ENCODE data around the gene THSD4. TPM values are rescaled to one million over a fixed set of nuclear protein-coding genes. Genes with fewer than 3 reads are reported as not detected.

The THSD4 gene
- total RNA-seq, 3 donors from 2014 or later: 18.3 to 46.2 (median 27.1) TPM

DNA sequence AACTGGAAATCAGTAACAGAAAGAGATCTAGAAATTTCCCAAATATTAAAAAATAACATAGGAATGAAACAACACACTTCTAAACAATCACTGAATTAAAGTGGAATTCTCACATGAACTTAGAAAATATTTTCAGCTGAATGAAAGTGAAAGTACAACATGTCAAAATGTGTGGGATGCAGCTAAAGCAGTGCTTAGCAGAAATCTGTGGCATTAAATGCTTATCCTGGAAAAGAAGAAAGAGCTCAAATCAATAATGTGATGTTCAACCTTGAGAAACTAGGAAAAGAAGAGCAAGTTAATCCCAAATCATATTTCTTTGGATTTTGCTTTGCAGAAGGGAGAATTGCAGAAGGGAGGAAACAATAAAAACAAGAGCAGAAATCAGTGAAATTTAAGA, 596.9 kb downstream of the THSD4 start:
- no peak overlapping the region for H3K4me3 ChIP-seq
- ATAC-seq (no peak), DNase-seq (no peak)
- no peaks in the 10 kb centered on the region for H3K9me3 ChIP-seq
- intact Hi-C loops (cut with DNase I, micrococcal nuclease): no loop called here
- peaks cover 17% of the 10 kb centered on the region for H3K4me1 ChIP-seq (ENCODE audit: low read depth)
- H3K36me3 ChIP-seq (ENCODE audit: low read depth): no peaks in the 10 kb centered on the region
- TF ChIP-seq, protein P1, sequence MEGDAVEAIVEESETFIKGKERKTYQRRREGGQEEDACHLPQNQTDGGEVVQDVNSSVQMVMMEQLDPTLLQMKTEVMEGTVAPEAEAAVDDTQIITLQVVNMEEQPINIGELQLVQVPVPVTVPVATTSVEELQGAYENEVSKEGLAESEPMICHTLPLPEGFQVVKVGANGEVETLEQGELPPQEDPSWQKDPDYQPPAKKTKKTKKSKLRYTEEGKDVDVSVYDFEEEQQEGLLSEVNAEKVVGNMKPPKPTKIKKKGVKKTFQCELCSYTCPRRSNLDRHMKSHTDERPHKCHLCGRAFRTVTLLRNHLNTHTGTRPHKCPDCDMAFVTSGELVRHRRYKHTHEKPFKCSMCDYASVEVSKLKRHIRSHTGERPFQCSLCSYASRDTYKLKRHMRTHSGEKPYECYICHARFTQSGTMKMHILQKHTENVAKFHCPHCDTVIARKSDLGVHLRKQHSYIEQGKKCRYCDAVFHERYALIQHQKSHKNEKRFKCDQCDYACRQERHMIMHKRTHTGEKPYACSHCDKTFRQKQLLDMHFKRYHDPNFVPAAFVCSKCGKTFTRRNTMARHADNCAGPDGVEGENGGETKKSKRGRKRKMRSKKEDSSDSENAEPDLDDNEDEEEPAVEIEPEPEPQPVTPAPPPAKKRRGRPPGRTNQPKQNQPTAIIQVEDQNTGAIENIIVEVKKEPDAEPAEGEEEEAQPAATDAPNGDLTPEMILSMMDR (IDR thresholded peaks at IDR 0.05): no peak

DNA sequence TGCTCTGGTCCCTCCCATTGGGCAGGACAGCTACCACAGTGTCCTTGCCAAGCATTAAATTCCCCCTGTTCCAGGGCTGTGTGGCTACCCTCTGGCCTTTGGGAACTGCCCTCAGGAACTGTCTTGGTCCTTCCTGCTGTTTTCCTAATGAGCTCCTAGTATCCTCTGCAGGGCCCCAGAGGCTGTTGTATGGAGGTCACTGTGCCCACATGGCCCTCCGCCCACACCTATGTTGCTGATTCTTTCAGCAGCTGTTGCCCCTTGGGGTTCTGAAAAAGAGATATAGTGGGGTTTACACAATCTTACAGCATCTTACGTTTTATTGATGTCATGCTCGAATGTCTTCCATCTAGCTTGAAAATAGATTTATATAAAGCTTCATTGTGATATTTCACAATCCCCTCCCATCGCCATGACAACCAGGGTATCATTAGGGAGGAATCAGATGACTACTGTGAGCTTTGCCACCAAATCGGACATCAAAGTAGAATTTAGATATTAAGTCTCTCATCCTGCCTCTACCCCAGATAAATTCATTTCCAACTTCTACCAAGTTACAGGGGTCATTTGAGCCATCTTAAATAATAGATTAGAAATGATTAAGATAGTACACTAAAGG, 598.0 kb downstream of the THSD4 start:
- H3K36me3 ChIP-seq (ENCODE audit: low read depth): no peaks in the 10 kb centered on the region
- ATAC-seq: no peak
- peaks cover 10% of the 10 kb centered on the region for H3K4me1 ChIP-seq (ENCODE audit: low read depth)
- no peak overlapping the region for H3K4me3 ChIP-seq
- DNase-seq: no peak
- TF ChIP-seq, protein P1 (IDR thresholded peaks at IDR 0.05): no peak
- intact Hi-C loops (cut with DNase I, micrococcal nuclease): no loop called here
- H3K9me3 ChIP-seq: no peaks in the 10 kb centered on the region

DNA sequence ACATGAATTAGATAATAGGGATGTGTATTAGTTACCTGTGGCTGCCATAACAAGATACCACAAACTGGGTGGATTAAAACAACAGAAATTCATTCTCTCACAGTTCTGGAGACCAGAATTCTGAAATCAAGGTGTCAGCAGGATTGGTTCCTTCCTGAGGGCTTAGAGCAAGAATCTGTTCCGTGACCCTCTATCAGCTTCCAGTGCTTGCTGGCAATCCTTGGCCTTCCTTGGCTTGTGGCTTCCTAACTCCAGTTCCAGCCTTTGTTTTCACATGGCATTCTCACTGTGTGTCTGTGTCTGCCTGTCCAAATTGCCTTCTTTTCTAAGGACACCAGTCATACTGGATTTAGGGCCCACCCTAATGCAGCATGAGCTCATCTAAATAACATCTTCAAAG, 600.6 kb downstream of the THSD4 start:
- no peaks in the 10 kb centered on the region for H3K9me3 ChIP-seq
- intact Hi-C loops (cut with DNase I, micrococcal nuclease): no loop called here
- H3K4me1 ChIP-seq (ENCODE audit: low read depth): no peaks in the 10 kb centered on the region
- no peaks in the 10 kb centered on the region for H3K36me3 ChIP-seq (ENCODE audit: low read depth)
- H3K4me3 ChIP-seq: no peak overlapping the region
- ATAC-seq (no peak), DNase-seq (no peak)
- TF ChIP-seq, protein P1 (IDR thresholded peaks at IDR 0.05): no peak

DNA sequence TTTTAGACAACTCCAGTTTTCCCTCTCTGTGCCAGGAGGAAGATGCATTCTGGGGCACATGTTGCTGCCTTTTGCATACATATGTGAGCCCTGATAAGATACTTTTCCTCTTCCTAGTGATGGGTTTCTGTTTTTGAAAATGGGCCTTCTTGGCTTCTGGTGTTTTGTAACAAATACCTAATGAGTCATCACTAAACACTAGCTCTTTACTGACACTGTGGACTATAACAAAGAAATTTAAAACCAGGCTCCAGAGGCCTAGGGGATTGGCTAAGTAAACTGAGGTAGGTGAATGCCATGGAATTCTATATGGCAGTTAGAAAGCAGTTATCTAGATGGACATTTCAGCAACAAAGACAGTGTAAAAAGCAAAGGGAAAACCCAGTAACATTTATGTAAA, 601.7 kb downstream of the THSD4 start:
- no peaks in the 10 kb centered on the region for H3K36me3 ChIP-seq (ENCODE audit: low read depth)
- intact Hi-C loops (cut with DNase I, micrococcal nuclease): no loop called here

DNA sequence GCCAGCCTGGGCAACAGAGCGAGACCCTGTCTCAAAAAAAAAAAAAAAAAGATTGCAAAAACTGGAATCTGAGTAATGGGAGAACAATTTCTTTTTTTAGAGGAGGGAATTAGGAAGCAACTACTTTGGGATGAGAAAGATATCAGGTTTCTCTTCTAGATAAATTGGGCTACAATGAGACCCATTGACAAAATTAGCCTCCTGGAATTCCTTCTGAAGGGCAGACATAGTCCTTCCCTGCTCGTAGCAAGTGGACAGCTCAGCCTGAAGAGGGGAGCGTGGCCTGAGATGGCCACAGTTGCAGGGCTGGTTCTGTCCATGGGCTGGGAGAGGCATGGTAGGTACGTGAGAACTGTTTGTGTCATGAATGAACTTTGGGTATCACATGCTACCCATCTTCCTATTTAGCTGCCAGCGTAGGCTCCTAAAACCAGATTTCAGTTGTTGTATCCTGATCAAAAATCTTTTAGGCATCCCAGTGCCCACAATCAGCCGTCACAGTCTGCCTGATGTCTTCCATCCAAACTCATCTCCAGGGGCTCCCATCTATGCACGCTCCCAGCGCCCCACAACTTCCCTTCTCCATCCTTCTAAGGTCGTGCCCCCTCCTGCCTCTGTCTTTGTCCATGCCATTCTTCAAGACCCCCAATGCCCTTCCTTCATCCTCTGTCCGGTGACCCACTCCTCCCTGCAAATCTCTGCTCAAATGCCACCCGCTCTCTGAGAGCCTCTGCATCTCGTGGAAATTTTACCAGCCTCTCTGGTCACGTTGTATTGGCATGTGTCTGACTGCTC, 603.0 kb downstream of the THSD4 start:
- ATAC-seq: no peak
- intact Hi-C loops (cut with DNase I, micrococcal nuclease): no loop called here
- TF ChIP-seq, protein P1 (IDR thresholded peaks at IDR 0.05): no peak
- no peaks in the 10 kb centered on the region for H3K9me3 ChIP-seq
- no peaks in the 10 kb centered on the region for H3K36me3 ChIP-seq (ENCODE audit: low read depth)
- no peak overlapping the region for H3K4me3 ChIP-seq
- DNase-seq: no peak
- no peaks in the 10 kb centered on the region for H3K4me1 ChIP-seq (ENCODE audit: low read depth)

More for the DNA sequence above, 601.7 kb downstream of the THSD4 start:
- ATAC-seq: no peak
- Histone ChIP-seq H3K4me3 (no peak overlapping the region), H3K9me3 (no peaks in the 10 kb centered on the region), H3K4me1 (ENCODE audit: low read depth) (no peaks in the 10 kb centered on the region)
- TF ChIP-seq, protein P1 (IDR thresholded peaks at IDR 0.05): no peak
- DNase-seq: no peak

Data from mucosa of descending colon (tissue), 3 donors.